GM21515 (cell line): ENCODE measurements around the gene TERT.
"Not testable (repeated sequence)": the region's sequence is repeated elsewhere in the genome, so short reads cannot be mapped to it uniquely, and the experiment has no call there.

Experiments used
- ATAC-seq: cut with Tn5 transposase; IDR thresholded peaks from one replicate; pipeline ENCODE4 v1.9.1; 2021; ENCODE audit not compliant: unreplicated experiment

Gene TERT

DNA sequence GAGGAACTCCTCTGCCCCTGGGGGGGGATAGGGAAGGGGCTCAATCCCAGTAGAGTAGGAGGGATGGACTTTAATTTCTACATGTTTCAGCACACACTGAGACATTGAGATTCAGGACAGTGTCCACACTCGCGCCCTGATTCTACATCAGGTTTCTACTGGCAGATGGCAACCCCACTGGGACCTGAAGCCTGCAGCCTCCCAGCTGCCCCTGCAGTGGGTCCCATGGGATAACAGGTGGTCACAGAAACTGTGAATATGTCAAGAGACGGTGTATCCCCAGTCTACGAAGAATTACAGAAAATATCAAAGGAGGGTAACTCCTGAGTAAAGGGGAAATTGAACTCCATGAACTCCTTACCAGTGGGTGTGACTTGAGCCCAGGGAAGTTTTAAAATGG is 2.4 kb upstream of the TERT start:
- ATAC-seq: no peak

DNA sequence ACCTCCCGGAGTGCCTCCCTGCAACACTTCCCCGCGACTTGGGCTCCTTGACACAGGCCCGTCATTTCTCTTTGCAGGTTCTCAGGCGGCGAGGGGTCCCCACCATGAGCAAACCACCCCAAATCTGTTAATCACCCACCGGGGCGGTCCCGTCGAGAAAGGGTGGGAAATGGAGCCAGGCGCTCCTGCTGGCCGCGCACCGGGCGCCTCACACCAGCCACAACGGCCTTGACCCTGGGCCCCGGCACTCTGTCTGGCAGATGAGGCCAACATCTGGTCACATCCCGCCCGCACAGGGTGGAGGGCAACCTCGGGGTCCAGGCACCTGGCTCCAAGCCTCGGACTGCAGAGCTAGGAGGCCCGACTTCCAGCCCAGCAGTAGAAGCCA is 776 bp upstream of the TERT start:
- no peak for ATAC-seq

DNA sequence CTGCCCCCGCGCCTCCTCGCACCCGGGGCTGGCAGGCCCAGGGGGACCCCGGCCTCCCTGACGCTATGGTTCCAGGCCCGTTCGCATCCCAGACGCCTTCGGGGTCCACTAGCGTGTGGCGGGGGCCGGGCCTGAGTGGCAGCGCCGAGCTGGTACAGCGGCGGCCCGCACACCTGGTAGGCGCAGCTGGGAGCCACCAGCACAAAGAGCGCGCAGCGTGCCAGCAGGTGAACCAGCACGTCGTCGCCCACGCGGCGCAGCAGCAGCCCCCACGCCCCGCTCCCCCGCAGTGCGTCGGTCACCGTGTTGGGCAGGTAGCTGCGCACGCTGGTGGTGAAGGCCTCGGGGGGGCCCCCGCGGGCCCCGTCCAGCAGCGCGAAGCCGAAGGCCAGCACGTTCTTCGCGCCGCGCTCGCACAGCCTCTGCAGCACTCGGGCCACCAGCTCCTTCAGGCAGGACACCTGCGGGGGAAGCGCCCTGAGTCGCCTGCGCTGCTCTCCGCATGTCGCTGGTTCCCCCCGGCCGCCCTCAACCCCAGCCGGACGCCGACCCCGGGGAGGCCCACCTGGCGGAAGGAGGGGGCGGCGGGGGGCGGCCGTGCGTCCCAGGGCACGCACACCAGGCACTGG is 548 bp downstream of the TERT start:
- ATAC-seq: no peak

DNA sequence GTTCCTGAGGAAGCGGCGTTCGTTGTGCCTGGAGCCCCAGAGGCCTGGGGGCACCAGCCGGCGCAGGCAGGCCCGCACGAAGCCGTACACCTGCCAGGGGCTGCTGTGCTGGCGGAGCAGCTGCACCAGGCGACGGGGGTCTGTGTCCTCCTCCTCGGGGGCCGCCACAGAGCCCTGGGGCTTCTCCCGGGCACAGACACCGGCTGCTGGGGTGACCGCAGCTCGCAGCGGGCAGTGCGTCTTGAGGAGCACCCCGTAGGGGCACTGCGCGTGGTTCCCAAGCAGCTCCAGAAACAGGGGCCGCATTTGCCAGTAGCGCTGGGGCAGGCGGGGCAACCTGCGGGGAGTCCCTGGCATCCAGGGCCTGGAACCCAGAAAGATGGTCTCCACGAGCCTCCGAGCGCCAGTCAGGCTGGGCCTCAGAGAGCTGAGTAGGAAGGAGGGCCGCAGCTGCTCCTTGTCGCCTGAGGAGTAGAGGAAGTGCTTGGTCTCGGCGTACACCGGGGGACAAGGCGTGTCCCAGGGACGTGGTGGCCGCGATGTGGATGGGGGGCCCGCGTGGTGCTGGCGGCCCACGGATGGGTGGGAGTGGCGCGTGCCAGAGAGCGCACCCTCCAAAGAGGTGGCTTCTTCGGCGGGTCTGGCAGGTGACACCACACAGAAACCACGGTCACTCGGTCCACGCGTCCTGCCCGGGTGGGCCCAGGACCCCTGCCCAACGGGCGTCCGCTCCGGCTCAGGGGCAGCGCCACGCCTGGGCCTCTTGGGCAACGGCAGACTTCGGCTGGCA is 1.3 kb downstream of the TERT start:
- no peak for ATAC-seq

DNA sequence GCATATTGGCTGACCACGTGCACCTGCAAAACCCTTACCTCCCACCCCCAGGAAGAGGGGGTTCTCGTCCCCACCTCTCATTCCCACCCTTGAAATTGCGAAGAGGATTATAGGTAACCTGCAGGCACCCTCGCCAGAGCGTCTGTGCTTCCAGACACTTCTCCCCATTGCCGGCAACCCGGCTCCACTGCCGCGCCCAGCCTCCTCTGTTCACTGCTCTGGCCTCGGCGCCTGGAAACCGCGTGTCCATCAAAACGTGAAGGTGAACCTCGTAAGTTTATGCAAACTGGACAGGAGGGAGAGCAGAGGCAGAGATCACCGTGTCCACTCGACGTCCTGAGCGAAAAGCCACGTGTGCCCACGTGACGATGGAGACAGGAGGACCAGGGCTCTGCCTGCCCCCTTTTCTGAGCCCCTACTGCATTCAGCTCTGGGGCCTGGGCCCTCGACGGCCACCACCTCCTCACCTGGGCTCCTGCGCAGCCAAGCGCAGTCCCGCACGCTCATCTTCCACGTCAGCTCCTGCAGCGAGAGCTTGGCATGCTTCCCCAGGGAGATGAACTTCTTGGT is 1.9 kb downstream of the TERT start:
- no peak for ATAC-seq

DNA sequence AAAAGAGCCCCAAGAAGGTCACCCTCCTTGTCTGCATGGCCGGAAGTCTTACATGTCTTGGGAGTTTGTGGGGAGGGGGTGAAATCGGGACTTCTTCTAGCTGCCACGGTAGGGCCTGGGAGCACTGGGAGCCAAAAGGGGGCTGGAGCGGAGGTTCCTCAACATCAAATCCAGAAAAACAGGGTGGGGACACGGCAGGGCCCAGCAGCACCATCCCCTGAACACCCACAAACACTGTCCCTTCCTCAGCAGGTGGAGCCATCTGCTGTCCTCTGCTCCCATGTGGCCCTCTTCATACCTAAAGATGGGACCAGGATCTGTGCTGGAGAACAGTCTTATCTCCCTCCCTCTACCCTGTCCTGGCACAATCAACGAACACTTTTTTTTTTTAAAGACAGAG is 2.7 kb downstream of the TERT start:
- no peak for ATAC-seq

DNA sequence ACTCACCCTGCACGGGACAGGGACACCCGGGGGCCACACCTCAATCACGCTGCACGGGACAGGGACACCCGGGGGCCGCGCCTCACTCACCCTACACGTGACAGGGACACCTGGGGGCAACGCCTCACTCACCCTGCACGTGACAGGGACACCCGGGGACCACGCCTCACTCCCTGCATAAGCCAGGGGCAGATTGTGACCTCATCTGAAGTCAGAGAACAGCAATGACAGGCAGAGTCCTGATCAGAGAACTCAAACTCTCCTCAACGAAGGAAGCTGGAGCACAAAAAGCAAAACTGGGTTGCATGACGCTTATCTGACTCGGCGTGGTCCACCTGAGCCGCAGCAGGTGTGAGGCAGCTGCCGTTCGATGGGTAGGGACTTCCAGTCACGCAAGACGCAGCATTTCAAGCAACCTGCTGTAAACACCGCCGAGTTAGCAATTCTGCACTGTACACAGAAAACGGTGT is 3.2 kb downstream of the TERT start:
- no peak for ATAC-seq

DNA sequence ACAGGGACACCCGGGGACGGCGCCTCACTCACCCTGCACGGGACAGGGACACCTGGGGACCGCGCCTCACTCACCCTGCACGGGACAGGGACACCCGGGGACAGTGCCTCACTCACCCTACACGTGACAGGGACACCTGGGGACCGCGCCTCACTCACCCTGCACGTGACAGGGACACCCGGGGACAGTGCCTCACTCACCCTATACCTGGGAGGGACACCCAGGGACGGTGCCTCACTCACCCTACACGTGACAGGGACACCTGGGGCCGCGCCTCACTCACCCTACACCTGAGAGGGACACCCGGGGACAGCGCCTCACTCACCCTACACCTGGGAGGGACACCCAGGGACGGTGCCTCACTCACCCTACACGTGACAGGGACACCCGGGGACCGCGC is 3.9 kb downstream of the TERT start:
- not testable (repeated sequence) for ATAC-seq

DNA sequence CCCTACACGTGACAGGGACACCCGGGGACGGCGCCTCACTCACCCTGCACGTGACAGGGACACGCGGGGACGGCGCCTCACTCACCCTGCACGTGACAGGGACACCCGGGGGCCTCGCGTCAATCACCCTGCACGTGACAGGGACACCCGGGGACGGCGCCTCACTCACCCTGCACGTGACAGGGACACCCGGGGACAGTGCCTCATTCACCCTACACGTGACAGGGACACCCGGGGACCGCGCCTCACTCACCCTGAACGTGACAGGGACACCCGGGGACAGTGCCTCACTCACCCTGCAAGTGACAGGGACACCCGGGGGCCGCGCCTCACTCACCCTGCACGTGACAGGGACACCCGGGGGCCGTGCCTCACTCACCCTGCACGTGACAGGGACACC is 5.3 kb downstream of the TERT start:
- not testable (repeated sequence) for ATAC-seq

DNA sequence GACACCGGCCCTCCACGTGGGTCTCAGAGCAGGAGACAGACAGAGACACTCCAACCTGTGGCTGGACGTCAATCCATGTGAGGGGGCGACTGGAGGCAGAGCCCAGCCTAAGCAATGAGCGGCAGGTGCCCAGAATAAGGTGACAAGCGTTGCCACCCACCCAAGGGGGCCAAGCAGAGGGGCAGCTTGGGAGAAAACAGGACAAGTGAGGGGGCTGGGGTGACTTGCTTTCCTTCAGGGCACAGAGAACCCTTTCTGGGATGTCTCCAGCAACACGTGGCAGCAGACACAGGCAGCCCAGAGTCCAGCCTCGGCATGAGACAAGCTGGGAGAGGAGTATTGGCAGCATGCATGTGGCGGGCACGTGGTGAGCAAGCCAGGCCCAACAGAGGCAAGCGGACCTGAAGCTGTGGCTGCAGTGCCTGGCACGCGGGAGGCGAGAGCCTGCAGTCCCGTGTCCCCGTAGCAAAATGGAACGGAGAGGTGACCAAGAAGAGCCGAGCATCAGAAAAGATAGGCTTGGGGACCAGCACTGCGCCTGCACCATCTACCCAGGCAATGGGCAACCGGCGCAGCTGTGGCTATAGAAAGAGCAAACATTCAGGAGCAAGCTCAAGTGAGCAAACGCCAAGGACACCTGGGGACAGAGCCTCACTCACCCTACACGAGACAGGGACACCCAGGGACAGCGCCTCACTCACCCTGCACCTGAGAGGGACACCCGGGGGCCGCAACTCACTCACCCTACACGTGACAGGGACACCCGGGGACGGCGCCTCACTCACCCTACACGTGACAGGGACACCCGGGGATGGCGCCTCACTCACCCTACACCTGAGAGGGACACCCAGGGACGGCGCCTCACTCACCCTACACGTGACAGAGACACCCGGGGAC is 6.2 kb downstream of the TERT start:
- no peak for ATAC-seq

DNA sequence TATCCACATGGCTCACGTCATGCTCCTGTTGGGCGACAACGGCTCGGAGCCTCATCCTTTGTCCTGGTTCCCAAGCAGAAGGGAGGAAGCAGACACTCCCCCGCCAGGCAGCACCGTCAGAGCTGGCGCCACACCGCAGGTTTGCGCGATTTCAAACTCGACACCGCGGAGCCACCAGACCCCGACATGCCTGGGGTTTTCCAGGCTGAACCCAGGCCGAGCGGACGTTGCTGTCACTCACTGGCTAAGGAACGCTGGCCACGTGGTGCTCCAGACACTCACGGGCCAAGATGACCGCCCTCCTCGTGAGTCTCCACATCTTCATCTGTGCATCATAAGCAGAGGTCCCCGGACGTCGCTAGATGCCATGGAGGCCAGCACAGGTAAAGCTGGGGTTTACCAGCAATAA is 9.0 kb downstream of the TERT start:
- no peak for ATAC-seq

DNA sequence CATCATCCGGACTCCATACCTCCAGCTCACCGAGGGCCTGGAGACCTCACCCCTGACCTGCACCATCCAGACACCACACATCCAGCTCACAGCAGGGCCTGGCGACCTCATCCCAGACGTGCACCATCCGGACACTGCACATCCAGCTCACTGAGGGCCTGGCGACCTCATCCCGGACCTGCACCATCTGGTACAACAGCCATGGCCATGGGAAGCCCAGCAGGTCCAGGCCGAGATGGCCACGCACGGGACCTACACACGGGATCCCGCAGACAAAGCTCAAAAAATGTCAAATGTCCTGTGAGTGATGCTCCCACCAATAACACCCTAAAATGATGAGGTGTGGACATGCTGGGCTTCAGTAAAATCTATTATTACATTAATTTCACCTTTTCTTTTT is 9.7 kb downstream of the TERT start:
- no peak for ATAC-seq

DNA sequence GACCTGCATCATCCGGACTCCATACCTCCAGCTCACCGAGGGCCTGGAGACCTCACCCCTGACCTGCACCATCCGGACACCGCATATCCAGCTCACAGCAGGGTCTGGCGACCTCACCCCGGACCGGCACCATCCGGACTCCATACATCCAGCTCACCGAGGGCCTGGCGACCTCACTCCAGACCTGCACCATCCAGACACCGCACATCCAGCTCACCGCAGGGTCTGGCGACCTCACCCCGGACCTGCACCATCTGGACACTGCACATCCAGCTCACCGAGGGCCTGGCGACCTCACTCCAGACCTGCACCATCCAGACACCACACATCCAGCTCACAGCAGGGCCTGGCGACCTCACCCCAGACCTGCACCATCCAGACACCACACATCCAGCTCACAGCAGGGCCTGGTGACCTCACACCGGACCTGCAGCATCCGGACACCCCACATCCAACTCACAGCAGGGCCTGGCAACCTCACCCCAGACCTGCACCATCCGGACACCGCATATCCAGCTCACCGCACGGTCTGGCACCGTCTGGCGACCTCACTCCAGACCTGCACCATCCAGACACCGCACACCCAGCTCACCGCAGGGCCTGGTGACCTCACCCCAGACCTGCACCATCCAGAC is 10.4 kb downstream of the TERT start:
- not testable (repeated sequence) for ATAC-seq

DNA sequence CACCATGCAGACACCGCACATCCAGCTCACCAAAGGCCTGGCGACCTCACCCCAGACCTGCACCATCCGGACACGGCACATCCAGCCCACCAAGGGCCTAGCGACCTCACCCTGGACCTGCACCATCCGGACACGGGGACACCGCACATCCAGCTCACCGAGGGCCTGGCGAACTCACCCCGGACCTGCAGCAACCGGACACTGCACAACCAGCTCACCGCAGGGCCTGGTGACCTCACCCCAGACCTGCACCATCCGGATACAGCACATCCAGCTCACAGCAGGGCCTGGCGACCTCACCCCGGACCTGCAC is 11.2 kb downstream of the TERT start:
- not testable (repeated sequence) for ATAC-seq

DNA sequence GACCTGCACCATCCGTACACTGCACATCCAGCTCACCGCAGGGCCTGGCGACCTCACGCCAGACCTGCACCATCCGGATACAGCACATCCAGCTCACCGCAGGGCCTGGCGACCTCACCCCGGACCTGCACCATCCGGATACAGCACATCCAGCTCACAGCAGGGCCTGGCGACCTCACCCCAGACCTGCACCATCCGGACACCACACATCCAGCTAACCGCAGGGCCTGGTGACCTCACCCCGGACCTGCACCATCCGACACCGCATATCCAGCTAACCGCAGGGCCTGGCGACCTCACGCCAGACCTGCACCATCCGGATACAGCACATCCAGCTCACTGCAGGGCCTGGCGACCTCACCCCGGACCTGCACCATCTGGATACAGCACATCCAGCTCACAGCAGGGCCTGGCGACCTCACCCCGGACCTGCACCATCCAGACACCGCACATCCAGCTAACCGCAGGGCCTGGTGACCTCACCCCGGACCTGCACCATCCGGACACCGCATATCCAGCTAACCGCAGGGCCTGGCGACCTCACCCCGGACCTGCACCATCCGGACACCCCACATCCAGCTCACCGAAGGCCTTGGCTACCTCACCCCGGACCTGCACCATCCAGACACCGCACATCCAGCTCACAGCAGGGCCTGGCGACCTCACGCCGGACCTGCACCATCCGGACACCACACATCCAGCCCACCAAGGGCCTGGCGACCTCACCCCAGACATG is 11.7 kb downstream of the TERT start:
- ATAC-seq: not testable (repeated sequence)

DNA sequence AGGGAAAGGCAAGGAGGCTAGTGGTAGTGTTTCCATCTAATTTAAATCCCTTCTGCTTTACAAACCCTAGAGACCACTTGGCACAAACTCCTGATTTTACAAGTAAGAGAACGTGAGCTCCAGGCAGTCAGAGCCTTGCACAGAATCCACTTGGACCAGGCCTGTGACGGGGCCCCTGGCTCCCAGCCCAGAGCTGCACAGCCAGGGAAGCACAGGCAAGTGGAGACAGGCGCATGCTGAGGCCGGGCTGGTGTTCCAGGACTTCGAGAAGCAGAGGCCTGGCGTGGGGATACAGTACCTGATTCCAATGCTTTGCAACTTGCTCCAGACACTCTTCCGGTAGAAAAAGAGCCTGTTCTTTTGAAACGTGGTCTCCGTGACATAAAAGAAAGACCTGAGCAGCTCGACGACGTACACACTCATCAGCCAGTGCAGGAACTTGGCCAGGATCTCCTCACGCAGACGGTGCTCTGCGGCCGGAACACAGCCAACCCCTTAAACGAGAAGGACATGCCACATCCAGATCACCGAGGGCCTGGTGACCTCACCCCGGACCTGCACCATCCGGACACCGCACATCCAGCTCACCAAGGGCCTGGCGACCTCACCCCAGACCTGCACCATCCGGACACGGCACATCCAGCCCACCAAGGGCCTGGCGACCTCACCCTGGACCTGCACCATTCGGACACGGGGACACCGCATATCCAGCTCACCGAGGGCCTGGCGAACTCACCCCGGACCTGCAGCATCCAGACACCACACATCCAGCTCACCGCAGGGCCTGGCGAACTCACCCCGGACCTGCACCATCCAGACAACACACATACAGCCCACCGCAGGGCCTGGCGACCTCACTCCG is 12.5 kb downstream of the TERT start:
- ATAC-seq: no peak

DNA sequence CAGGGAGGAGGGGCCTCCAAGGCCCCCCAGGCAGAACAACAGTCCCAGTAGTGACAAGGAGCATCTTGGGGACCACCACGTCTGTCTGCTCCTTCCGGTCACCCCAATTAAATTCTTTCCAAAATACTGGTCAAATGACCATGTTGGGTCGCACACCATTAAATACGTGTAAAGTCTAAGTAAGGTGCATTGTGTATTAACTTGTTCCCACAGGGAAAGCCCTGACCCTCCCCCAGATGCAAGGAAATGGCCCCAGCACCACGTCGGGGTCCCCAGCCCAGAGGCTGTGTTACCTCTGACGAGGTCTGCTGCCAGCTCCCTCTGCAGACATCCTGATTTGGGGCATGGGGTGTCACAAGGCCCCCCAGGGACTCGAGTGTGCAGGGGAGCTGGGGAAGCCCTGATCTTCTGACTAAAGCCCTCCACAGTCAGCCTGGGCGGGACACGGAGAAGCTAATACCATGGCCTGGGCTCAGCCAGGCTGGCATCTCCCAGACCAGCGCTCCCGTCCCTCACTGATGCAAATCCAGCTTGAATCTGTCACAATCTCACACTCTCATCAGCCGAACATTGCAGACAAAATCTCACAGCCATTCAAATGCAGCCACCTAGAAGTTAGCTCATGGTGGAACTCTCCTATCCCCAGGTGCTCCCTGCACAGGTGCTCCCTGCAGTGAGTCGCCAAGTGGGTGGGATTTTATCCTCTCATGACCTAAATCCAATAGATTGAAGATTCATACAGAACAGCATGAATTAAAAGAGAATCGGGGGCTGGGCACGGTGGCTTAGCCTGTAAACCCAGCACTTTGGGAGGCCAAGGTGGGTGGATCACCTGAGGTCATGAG is 13.6 kb downstream of the TERT start:
- ATAC-seq: no peak
